ENCODE data around the gene MTCP1. TPM values are rescaled to one million over a fixed set of nuclear protein-coding genes. Genes with fewer than 3 reads are reported as not detected.
A peak's percentile ranks its signal among the peaks of the same experiment; 100 is the strongest.

Gene MTCP1
- total RNA-seq, 4 donors from 2014 or later = 1.6 to 2.3 (median 1.9) TPM

DNA sequence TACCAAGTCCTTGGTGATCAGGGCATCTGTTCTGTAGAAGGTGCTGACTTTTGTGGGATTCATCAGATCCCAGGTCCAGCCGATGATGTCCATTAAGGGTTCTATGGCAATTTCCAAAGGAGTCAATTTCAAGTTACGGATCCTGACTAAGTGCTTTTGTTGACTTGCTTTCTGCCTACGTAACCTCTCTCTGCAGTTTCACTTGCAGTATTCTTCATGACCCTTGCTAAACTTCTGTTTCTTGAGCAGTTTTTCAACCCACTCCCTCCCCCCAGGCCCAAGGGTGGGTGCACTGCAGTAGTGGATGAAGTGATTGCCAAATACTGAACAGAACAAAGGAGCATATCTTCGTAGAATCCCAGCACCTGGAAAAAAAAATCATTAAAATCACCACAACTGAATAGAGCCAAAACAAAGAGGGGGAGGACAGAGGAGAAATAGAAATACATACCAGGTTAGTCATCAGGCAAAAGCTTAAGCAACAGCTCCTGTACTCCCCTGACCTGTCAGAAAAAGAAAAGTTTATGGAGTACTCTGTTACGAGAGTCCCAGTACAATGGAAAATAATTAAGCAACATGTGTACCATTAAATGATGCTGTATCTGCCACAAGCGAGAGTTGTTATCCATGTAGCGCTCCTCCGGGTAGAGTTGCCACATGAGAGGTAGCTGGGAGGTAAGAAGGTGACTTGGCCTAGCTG, 5.8 kb downstream of the MTCP1 start:
- Histone ChIP-seq H3K4me1 (no peaks in the 10 kb centered on the region), H3K27ac (no peak overlapping the region), H3K36me3 (peaks cover 3% of the 10 kb centered on the region), H3K4me3 (no peak overlapping the region), H3K27me3 (no peaks in the 10 kb centered on the region), H3K9me3 (no peaks in the 10 kb centered on the region)
- DNase-seq (ENCODE audit: low spot score in 2 of 2) = no peak
- TF ChIP-seq EP300 (IDR thresholded peaks at IDR 0.05) (no peak), POLR2A (IDR thresholded peaks at IDR 0.05) (no peak), CTCF (IDR thresholded peaks at IDR 0.05) (no peak), POLR2AphosphoS5 (IDR thresholded peaks at IDR 0.05) (no peak)
- 79% methylated on average over 8 of the region's 8 CpGs for WGBS

GRCh38 chrX:155061760-155062159, 9.2 kb downstream of the MTCP1 start:
- no peak for DNase-seq (ENCODE audit: low spot score in 2 of 2)
- Histone ChIP-seq H3K27ac (no peak overlapping the region), H3K9me3 (no peaks in the 10 kb centered on the region), H3K4me1 (peaks cover 5% of the 10 kb centered on the region), H3K4me3 (no peak overlapping the region), H3K36me3 (peaks cover 3% of the 10 kb centered on the region), H3K27me3 (no peaks in the 10 kb centered on the region)
- TF ChIP-seq POLR2AphosphoS5 (IDR thresholded peaks at IDR 0.05) (no peak), CTCF (IDR thresholded peaks at IDR 0.05) (no peak), EP300 (IDR thresholded peaks at IDR 0.05) (no peak), POLR2A (IDR thresholded peaks at IDR 0.05) (no peak)
- WGBS = 74% methylated on average over 4 of the region's 4 CpGs

- WGBS = 29% methylated on average over 24 of the region's 25 CpGs
Observed at GRCh38 chrX:155056877-155057792, 13.8 kb downstream of the MTCP1 start.

GRCh38 chrX:155056471-155056870, 14.5 kb downstream of the MTCP1 start:
- DNase-seq (ENCODE audit: low spot score in 2 of 2) = no peak
- H3K9me3 ChIP-seq = no peaks in the 10 kb centered on the region
- H3K4me3 ChIP-seq = no peak overlapping the region
- WGBS = 86% methylated on average over 1 of the region's 1 CpG
- peaks cover 5% of the 10 kb centered on the region for H3K4me1 ChIP-seq
- H3K36me3 ChIP-seq = peaks cover 13% of the 10 kb centered on the region
- no peak overlapping the region for H3K27ac ChIP-seq
- H3K27me3 ChIP-seq = no peaks in the 10 kb centered on the region
- TF ChIP-seq EP300 (IDR thresholded peaks at IDR 0.05) = no peak
- no peak for TF ChIP-seq CTCF (IDR thresholded peaks at IDR 0.05)
- no peak for TF ChIP-seq POLR2A (IDR thresholded peaks at IDR 0.05)
- TF ChIP-seq POLR2AphosphoS5 (IDR thresholded peaks at IDR 0.05) = no peak

More at GRCh38 chrX:155056877-155057792, 13.8 kb downstream of the MTCP1 start:
- DNase-seq (ENCODE audit: low spot score in 2 of 2) = peak in 1 of 2 donors; percentile 73
- H3K4me3 ChIP-seq = peak overlapping the region; percentile 5
- no peaks in the 10 kb centered on the region for H3K27me3 ChIP-seq
- H3K9me3 ChIP-seq = no peaks in the 10 kb centered on the region
- peaks cover 5% of the 10 kb centered on the region for H3K4me1 ChIP-seq
- no peak for TF ChIP-seq POLR2AphosphoS5 (IDR thresholded peaks at IDR 0.05)
- peak; percentile 24 to 62 for TF ChIP-seq CTCF (IDR thresholded peaks at IDR 0.05)
- no peak for TF ChIP-seq POLR2A (IDR thresholded peaks at IDR 0.05)
- TF ChIP-seq EP300 (IDR thresholded peaks at IDR 0.05) = no peak
- H3K27ac ChIP-seq = no peak overlapping the region
- peaks cover 13% of the 10 kb centered on the region for H3K36me3 ChIP-seq

DNA sequence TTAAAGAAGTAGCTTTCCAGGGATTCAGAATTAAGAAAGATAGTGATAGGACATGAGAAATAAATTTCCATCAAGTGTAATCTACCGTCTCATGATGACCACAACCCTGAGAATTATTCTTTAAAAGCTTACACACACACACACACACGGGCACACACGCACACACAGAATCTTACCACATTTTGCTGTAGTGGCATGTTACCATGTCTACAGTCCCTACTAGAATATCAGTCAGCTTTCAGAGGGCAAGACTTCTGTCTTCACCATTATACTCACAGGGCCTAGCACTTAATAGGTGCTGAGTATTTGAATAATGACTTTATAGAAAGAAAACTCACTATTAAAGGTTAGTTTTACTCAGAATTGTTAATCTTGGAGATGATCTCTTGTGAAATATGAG, 15.4 kb downstream of the MTCP1 start:
- WGBS = 82% methylated on average over 3 of the region's 3 CpGs
- H3K36me3 ChIP-seq = peaks cover 12% of the 10 kb centered on the region
- H3K4me3 ChIP-seq = no peak overlapping the region
- DNase-seq (ENCODE audit: low spot score in 2 of 2) = no peak
- H3K27ac ChIP-seq = no peak overlapping the region
- peaks cover 5% of the 10 kb centered on the region for H3K4me1 ChIP-seq
- TF ChIP-seq CTCF (IDR thresholded peaks at IDR 0.05) = no peak
- TF ChIP-seq POLR2A (IDR thresholded peaks at IDR 0.05) = no peak
- no peak for TF ChIP-seq POLR2AphosphoS5 (IDR thresholded peaks at IDR 0.05)
- TF ChIP-seq EP300 (IDR thresholded peaks at IDR 0.05) = no peak
- no peaks in the 10 kb centered on the region for H3K9me3 ChIP-seq
- no peaks in the 10 kb centered on the region for H3K27me3 ChIP-seq
